ENCODE measurements around the gene ZNF213. TPM values are rescaled to one million over a fixed set of nuclear protein-coding genes. Genes with fewer than 3 reads are reported as not detected.

Gene ZNF213
- total RNA-seq, 1 donor from 2014 or later, result 10.8 TPM

DNA sequence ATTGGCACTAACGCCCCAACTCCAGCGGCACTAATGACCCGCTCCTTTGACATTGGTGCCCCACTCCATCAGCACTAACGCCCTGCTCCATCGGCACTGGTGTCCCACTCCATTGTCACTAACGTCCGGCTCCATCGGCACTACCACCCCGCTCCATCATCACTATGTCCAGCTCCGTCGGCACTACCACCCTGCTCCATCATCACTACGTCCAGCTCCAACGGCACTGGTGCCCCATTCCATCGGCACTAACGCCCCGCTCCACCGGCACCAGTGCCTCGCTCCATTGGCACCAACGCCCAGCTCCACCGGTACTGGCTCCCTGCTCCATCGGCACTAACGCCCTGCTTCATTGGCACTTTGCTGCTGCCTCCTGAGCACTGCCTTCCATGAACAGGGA, 7.5 kb downstream of the ZNF213 start:
- Mint-ChIP-seq H3K27me3 (ENCODE audit: low read depth) (no peaks in the 10 kb centered on the region), H3K27ac (ENCODE audit: unreplicated experiment) (no peak overlapping the region), H3K4me3 (ENCODE audit: unreplicated experiment) (no peak overlapping the region), H3K9me3 (ENCODE audit: low read depth) (no peaks in the 10 kb centered on the region), H3K36me3 (ENCODE audit: low read depth) (peaks cover 11% of the 10 kb centered on the region), H3K4me1 (ENCODE audit: low read depth) (no peaks in the 10 kb centered on the region)
- no peak for DNase-seq (ENCODE audit: low spot score)
- TF ChIP-seq, protein P1, sequence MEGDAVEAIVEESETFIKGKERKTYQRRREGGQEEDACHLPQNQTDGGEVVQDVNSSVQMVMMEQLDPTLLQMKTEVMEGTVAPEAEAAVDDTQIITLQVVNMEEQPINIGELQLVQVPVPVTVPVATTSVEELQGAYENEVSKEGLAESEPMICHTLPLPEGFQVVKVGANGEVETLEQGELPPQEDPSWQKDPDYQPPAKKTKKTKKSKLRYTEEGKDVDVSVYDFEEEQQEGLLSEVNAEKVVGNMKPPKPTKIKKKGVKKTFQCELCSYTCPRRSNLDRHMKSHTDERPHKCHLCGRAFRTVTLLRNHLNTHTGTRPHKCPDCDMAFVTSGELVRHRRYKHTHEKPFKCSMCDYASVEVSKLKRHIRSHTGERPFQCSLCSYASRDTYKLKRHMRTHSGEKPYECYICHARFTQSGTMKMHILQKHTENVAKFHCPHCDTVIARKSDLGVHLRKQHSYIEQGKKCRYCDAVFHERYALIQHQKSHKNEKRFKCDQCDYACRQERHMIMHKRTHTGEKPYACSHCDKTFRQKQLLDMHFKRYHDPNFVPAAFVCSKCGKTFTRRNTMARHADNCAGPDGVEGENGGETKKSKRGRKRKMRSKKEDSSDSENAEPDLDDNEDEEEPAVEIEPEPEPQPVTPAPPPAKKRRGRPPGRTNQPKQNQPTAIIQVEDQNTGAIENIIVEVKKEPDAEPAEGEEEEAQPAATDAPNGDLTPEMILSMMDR (IDR thresholded peaks at IDR 0.05), result no peak

DNA sequence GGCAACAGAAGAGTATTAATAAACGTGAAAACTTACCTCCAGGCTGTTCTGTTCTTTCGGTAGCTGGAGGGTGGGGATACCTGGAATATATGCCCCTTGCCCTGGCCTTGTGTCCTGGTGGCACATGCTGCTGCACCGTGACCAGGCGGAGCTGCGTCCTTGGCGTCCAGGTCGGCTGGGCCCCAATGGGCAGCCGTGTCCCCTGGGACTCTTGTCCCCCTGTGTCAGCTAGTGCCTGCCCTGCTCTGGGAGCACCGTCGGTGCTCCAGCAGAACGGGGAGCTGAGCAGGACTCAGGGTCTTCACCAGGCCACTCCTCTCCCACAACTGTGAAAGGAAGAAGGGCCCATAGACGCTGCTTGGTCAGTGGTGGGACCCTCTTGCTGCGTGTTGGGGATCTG, 7.9 kb downstream of the ZNF213 start:
- TF ChIP-seq, protein P1 (IDR thresholded peaks at IDR 0.05), result no peak
- Mint-ChIP-seq H3K4me1 (ENCODE audit: low read depth) (no peaks in the 10 kb centered on the region), H3K36me3 (ENCODE audit: low read depth) (peaks cover 11% of the 10 kb centered on the region), H3K4me3 (ENCODE audit: unreplicated experiment) (no peak overlapping the region), H3K9me3 (ENCODE audit: low read depth) (no peaks in the 10 kb centered on the region), H3K27me3 (ENCODE audit: low read depth) (no peaks in the 10 kb centered on the region), H3K27ac (ENCODE audit: unreplicated experiment) (no peak overlapping the region)
- DNase-seq (ENCODE audit: low spot score), result no peak

DNA sequence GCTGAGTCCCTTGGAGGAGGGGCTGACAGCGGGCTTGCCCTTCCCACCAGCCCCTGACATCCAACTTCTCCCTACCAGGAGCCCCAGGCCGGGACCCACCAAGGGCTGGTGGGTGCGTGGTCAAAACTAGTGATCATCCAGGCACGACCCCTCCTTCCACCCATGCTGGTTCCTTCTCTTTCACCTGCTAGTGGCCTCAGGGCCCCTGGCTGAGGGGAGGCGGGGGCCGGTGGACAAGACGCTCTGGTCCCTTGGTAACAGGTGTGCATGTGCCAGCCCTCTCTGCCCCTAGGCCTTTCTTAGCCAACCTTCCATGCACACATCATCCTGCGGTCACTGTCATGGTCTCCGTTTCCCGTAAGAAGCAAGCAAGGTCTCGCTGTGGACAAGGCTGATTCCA, 8.4 kb downstream of the ZNF213 start:
- TF ChIP-seq, protein P1 (IDR thresholded peaks at IDR 0.05), result no peak
- Mint-ChIP-seq H3K4me3 (ENCODE audit: unreplicated experiment) (no peak overlapping the region), H3K9me3 (ENCODE audit: low read depth) (no peaks in the 10 kb centered on the region), H3K36me3 (ENCODE audit: low read depth) (peaks cover 11% of the 10 kb centered on the region), H3K27me3 (ENCODE audit: low read depth) (no peaks in the 10 kb centered on the region), H3K27ac (ENCODE audit: unreplicated experiment) (no peak overlapping the region), H3K4me1 (ENCODE audit: low read depth) (no peaks in the 10 kb centered on the region)
- no peak for DNase-seq (ENCODE audit: low spot score)

DNA sequence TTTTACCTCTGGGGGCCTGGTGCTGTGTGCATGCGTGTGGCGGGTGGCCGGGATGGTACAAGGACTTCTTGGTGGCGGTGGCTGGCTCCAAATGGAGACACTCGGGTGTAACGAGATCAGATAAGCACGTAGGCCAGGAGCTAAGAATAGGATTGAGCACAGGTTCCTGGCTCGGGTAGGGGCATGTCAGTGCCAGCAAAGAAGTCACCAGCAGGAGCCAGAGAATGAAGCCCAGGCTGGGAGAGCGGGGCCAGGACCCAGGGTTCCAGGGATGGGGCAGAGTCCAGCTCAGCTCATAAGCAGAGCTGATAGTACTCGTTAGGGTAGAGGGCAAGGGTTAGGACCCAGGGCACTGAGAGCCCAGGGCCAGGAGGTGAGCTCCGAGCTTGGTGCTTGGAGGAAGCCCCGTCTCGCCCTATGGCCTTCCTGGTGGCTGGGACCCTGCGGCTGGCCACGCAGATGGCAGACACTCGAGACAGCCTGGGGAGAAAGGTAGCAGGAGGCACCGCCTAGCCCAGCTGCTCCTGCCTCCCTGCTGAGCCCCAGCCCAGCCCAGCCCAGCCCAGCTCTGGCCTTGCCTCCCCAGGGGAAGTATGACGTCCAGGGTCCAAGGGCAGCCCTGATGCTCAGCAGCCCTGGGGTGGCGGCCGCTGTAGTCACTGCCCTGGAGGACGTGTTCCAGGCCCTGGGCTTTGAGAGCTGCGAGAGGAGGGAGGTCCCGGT, 8.9 kb downstream of the ZNF213 start:
- H3K27ac Mint-ChIP-seq (ENCODE audit: unreplicated experiment), result no peak overlapping the region
- TF ChIP-seq, protein P1 (IDR thresholded peaks at IDR 0.05), result no peak
- peaks cover 11% of the 10 kb centered on the region for H3K36me3 Mint-ChIP-seq (ENCODE audit: low read depth)
- no peak for DNase-seq (ENCODE audit: low spot score)
- no peaks in the 10 kb centered on the region for H3K4me1 Mint-ChIP-seq (ENCODE audit: low read depth)
- no peaks in the 10 kb centered on the region for H3K27me3 Mint-ChIP-seq (ENCODE audit: low read depth)
- H3K9me3 Mint-ChIP-seq (ENCODE audit: low read depth), result no peaks in the 10 kb centered on the region
- no peak overlapping the region for H3K4me3 Mint-ChIP-seq (ENCODE audit: unreplicated experiment)

DNA sequence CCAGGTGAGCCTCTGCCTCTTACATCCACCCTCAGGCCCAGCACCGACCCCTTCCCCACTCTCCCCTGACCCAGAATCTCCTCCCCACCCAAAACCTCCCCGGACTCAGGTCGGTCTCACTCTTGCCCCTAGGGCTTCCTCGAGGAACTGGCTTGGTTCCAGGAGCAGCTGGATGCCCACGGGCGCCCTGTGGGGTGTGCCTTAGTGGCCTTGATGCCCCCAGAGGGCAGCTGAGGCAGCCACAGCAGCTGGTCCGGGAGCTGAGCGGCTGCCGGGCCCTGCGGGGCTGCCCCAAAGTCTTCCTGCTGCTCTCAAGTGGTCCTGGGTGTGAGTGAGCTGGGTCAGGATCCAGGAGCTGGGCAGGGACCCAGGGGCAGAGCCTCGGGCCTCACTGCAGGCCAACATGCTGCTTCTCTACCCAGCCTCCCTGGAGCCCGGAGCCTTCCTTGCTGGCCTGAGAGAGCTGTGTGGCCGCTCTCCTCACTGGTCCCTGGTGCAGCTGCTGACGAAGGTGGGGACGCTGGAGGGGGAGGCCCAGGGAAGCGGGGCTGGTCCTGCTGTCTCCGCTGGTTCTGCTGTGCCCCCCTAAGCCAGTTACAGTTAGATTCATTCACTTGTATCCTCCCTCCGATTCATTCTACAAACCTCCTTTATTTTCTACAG, 9.6 kb downstream of the ZNF213 start:
- TF ChIP-seq, protein P1 (IDR thresholded peaks at IDR 0.05), result no peak
- Mint-ChIP-seq H3K4me3 (ENCODE audit: unreplicated experiment) (no peak overlapping the region), H3K9me3 (ENCODE audit: low read depth) (no peaks in the 10 kb centered on the region), H3K36me3 (ENCODE audit: low read depth) (peaks cover 9% of the 10 kb centered on the region), H3K4me1 (ENCODE audit: low read depth) (peaks cover 5% of the 10 kb centered on the region), H3K27ac (ENCODE audit: unreplicated experiment) (no peak overlapping the region), H3K27me3 (ENCODE audit: low read depth) (no peaks in the 10 kb centered on the region)
- DNase-seq (ENCODE audit: low spot score), result no peak

All from chondrocyte (in vitro differentiated cells).